Fibroblast of skin of abdomen (primary cell): ENCODE measurements around the gene XPC.
A peak's percentile ranks its signal among the peaks of the same experiment; 100 is the strongest.
"Not testable (repeated sequence)": the region's sequence is repeated elsewhere in the genome, so short reads cannot be mapped to it uniquely, and the experiment has no call there.

Experiments
- DNase-seq: peaks from one replicate; pipeline ENCODE4 v3.0.0-alpha.2; 2013

XPC gene

GRCh38 chr3:14132120-14132519 lies 46.3 kb downstream of the XPC start:
- DNase-seq: no peak

DNA sequence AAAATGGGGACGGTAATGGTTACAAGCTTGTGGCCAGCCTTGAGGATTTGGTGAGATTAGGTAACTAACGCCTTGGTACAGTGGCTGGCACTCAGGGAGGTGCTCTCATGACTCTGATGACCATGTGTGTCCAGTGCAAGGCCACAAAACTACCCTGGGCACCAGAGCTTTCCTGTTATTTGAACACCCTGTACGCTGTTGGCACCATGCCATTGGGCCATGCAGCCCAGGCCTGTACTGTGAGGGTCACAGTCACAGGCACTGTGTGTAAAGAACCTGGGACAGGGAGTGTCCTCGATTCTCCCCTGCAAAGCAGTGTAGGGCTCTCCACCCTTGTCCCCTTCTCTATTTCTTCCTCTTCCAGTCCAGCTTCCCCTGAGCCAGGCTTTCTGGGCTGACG lies 47.3 kb downstream of the XPC start:
- DNase-seq: no peak

DNA sequence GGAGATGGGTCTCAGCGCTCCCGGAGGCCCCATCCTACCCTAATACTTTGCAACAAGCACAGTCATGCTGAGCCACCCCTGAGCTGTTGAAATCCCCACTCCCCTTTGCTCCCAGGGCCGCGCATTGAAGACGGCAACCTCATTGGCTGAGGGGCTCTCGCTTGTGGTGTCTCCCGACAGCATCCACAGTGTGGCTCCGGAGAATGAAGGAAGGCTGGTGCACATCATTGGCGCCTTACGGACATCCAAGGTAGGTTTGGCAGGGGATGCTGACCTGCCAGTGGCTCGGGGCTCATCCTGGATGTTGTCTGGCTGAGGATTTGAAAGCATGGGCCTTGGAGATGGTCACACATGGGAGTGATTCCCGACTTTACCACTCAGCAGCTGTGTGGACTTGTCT lies 47.7 kb downstream of the XPC start:
- DNase-seq: no peak

- no peak for DNase-seq
These were observed 48.2 kb downstream of the XPC start for GRCh38 chr3:14130230-14130629.

GRCh38 chr3:14129296-14129695 lies 49.1 kb downstream of the XPC start:
- DNase-seq: no peak

- no peak for DNase-seq
These were observed 49.7 kb downstream of the XPC start for GRCh38 chr3:14128724-14129123.

DNA sequence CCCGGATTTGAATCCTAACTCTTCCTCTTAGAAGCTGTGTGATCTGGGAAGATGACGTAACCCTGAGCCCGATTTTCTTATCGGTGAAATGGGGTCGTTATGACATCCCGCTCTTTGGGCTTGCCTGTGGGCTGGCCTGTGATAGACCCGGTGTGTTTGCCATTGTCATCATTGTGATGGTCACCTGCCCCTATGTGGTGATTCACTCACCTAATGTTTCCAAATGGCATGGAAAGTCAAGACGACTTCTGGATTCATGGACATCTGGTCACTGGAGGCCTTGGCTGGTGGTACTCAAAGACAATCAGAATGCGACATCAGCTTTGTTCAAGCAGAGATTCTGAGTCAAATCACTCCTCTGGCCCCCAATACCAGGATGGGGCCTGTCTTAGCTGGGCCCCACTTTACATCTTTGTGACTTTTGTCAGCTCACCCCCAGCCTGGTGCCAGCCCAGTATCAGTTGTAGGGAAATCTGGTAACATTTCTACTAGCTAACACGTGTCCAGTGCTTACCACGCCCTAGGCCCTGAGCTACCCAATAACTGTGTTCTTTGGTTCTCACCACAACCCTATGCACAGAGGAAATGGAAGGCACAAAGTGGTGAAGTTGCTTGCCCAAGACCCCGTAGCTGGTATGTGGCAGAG lies 50.8 kb downstream of the XPC start:
- no peak for DNase-seq

DNA sequence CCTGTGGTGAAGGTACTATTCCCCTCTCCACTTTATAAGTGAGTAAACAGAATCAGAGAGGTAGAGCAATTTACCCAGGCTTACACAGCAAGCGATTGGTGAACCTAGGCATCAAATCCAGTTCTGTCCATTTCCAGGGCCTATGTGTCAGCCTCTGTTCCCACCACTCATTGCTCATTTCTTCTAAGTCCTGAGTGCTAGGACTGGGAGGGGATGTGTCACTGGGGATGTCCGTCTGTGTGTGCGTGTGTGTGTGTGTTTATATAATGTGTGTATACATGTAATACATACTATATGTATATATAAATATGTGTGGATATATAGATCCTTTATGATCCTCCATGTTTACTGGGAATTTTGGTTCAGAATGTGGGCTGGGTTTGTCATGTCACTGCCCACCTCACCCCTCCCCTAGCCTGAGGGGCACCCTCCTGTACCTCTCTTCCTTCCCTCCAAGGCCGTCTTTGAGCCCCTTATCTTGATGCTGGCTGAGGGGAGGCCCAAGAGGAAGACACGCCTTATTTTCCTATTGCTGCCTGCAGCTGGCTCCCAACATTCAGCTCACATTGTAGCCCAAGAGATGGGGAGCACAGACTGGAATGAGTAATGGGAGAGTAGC lies 51.4 kb downstream of the XPC start:
- DNase-seq: no peak

DNA sequence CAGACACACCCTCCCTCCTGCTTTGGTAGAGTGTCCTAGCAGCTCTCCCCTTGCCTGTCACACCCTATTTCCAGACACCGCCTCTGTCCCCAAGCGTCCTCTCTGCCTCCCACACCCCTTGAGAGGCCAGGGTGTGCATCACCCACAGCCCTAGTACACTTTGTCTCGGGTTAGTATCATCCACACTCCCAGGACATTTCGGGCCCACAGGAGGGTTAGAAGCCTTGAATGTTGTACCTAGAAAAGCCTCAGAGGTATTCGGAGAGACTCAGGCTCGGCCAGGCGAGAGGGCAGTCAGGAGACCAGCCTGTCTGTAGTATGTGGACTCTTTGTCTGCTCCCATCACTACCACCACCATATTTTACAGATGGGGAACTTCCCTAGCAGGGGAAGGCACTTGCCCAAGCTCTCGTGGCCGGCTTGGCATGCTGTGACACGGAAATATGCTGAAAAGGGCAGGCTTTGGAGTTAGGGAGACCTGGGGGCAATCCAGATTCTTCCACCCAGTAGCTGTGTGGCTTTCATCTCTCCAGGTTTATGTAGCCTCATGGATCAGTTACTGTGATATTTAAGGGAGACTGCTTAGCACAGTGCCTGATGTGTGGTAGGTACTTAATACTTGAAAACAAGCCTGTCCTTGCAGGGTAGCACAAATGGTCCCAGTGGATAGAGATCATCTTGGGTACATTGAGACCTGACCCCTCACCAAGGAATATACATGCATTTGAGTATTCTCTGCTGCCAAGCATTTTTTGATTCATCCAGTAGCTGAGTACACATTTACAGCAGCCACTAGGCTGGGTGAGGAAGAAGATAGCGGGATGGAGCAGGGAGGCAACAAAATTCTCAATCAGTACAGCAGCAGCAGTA lies 52.1 kb downstream of the XPC start:
- DNase-seq: no peak

- DNase-seq: peak; percentile 95
These were observed 53.0 kb downstream of the XPC start for GRCh38 chr3:14125193-14126016.

DNA sequence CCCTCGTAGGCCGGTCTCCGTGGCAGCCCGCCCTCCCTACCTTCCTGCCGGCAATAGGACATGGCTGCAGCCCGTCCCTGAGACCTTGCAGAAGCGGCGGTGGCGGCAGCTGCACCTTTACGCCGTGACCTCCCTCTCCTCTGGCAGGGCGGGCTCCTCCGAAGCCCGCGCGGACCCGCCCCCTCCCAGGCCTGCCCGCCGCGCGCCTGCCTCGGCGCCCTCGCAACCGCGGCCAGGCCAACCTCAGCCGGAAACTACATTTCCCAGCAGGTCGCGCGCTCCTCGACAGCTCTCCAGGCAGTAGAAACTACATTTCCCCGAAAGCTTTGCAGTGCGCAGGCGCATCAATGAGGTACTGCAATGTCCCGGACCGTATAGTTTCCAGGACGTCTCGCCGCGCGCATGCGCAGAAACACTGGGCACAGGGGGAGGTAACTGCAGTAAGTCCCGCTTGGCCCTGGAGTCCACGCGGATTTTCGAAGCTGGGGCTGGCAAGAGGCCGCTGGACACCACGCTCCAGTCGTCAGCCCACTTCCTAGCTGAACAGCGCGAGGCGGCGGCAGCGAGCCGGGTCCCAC lies 53.7 kb downstream of the XPC start, which contains the start of the genes CHCHD4 and TMEM43:
Gene CHCHD4 (minus strand): TSS at position 256 of the 578 bp plus-strand sequence. CDS start 194 bp downstream, at position 62.
Gene TMEM43 (plus strand): TSS at position 438 of the 578 bp plus-strand sequence. CDS start 142 bp downstream, outside the sequence.
- DNase-seq: peak; percentile 99

DNA sequence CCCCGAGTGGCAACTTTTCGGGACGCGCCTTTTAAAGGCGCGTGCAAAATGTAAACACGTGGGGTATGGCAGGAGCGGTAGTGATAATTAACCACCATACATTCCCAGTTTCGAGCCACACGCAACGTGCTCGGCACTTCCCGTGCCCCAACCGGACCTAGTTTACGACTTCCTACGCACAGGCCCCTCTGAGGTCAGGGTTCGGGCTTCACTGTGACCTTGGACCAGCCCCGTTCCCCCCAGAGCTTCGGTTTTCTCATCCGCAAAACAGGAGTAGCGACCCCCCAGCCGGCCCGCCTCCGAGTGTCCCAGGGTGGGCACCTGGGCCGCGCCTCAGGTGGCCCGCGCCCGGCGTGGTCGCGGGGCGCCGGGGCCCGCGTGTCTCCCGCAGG lies 54.2 kb downstream of the XPC start:
- peak; percentile 53 for DNase-seq

- no peak for DNase-seq
These were observed 54.8 kb downstream of the XPC start for GRCh38 chr3:14123308-14124222.

DNA sequence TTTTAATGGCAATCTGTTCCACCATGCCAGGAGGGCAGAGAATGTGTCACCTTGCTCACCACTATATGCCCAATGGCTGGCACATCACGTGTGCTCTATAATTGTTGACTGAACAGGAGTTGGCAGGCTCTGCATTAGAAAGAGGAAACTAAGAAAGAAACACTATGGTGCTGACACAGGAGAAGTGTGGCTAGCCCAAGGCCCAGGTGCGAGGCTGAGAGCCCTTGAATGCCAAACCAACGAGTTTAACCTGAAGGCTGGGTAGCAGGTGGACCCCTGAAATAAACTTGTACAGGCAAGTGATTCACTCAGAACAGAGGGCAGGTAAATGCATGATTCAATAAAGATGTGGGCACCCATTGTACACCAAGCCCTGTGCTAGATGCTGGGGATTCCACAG lies 56.1 kb downstream of the XPC start:
- DNase-seq: no peak

DNA sequence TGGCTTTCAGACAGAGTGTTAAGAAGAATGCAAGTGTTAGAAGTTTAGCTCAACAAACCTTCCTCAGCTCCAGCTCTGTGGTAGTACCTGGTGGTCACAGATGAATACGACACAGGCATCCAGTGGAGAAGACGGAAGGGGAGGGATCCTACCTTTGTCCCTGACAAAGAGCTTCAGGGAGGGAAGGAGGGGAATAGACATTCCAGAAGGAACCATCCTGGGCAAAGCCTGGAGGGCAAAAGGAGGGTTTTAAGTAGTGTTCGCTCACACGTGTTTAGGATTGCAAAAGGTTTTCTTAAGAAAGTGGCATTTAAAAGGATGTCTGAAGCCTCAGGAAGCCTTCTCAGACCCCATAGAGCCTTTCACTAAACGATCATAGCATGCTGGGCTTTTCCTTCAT lies 56.5 kb downstream of the XPC start:
- no peak for DNase-seq

- DNase-seq: not testable (repeated sequence)
These were observed 57.4 kb downstream of the XPC start for GRCh38 chr3:14120921-14121448.

GRCh38 chr3:14120111-14120920 lies 58.1 kb downstream of the XPC start:
- DNase-seq: no peak

GRCh38 chr3:14119651-14120050 lies 58.8 kb downstream of the XPC start:
- DNase-seq: no peak
